Astrocyte of the hippocampus (primary cell): ENCODE results near the gene CIT.
"Not testable (repeated sequence)": the region's sequence is repeated elsewhere in the genome, so short reads cannot be mapped to it uniquely, and the experiment has no call there.

Experiments
- DNase-seq: peaks from one replicate; pipeline ENCODE4 v3.0.0; 2011; ENCODE audit warnings: low read depth, low spot score

The CIT gene

GRCh38 chr12:119876761-119877638, at the start of gene CIT:
Gene CIT, minus strand, starts transcription at chr12:119877320. Its CDS starts 1,152 bp downstream, at chr12:119876168.
- peak; percentile 97 for DNase-seq

- DNase-seq: no peak
Observed at GRCh38 chr12:119925269-119925668, 48.1 kb upstream of the CIT start.

GRCh38 chr12:119920064-119920463, 42.9 kb upstream of the CIT start:
- DNase-seq: no peak

GRCh38 chr12:119915894-119916510, 38.9 kb upstream of the CIT start:
- no peak for DNase-seq

GRCh38 chr12:119914666-119915065, 37.5 kb upstream of the CIT start:
- DNase-seq: no peak

GRCh38 chr12:119913536-119914330, 36.6 kb upstream of the CIT start:
- DNase-seq: no peak

GRCh38 chr12:119911182-119911581, 34.1 kb upstream of the CIT start:
- peak; percentile 15 for DNase-seq

GRCh38 chr12:119910586-119910985, 33.5 kb upstream of the CIT start:
- no peak for DNase-seq

GRCh38 chr12:119902084-119902509, 25.0 kb upstream of the CIT start:
- DNase-seq: peak; percentile 79

GRCh38 chr12:119901670-119902069, 24.6 kb upstream of the CIT start:
- DNase-seq: no peak

GRCh38 chr12:119894916-119895315, 17.8 kb upstream of the CIT start:
- DNase-seq: no peak

- not testable (repeated sequence) for DNase-seq
Observed at GRCh38 chr12:119892611-119893010, 15.5 kb upstream of the CIT start.

GRCh38 chr12:119885549-119885948, 8.4 kb upstream of the CIT start:
- no peak for DNase-seq

GRCh38 chr12:119883791-119884190, 6.7 kb upstream of the CIT start:
- DNase-seq: not testable (repeated sequence)

GRCh38 chr12:119883237-119883636, 6.1 kb upstream of the CIT start:
- DNase-seq: no peak

GRCh38 chr12:119877639-119877948, 474 bp upstream of the CIT start:
- DNase-seq: no peak

GRCh38 chr12:119870457-119870856, 6.7 kb downstream of the CIT start:
- no peak for DNase-seq

- peak; percentile 76 for DNase-seq
Observed at GRCh38 chr12:119869720-119870119, 7.4 kb downstream of the CIT start.

GRCh38 chr12:119868992-119869391, 8.1 kb downstream of the CIT start:
- peak; percentile 8 for DNase-seq

GRCh38 chr12:119864591-119864990, 12.5 kb downstream of the CIT start:
- no peak for DNase-seq

- DNase-seq: no peak
Observed at GRCh38 chr12:119859241-119859640, 17.9 kb downstream of the CIT start.

GRCh38 chr12:119857041-119857591, 20.0 kb downstream of the CIT start:
- no peak for DNase-seq
